Neuronal stem cell (in vitro differentiated cells): ENCODE data around the gene ADAM12.

Experiments used
- DNase-seq: peaks from one replicate; pipeline ENCODE4 v3.0.0-alpha.2; 2013; ENCODE audit warnings: low spot score
- H2AFZ ChIP-seq: one replicate; pipeline ENCODE4 v1.6.1; 2013; ENCODE audit warnings: mild to moderate bottlenecking, low read length, inconsistent platforms
- H2AK5ac ChIP-seq: 2 replicates; pipeline ENCODE4 v1.6.1; 2013; ENCODE audit warnings: low read depth, mild to moderate bottlenecking, inconsistent platforms, low read length, moderate library complexity, mixed read lengths
- H2BK120ac ChIP-seq: 2 replicates; pipeline ENCODE4 v1.6.1; 2013; ENCODE audit warnings: low read depth, mild to moderate bottlenecking, inconsistent platforms, low read length, moderate library complexity, mixed read lengths
- H2BK12ac ChIP-seq: one replicate; pipeline ENCODE4 v1.6.1; 2013; ENCODE audit warnings: low read length, inconsistent platforms
- H2BK15ac ChIP-seq: 2 replicates; pipeline ENCODE4 v1.6.1; 2013; ENCODE audit warnings: mild to moderate bottlenecking, low read length, inconsistent platforms, mixed read lengths
- H2BK5ac ChIP-seq: one replicate; pipeline ENCODE4 v1.6.1; 2013; ENCODE audit warnings: inconsistent platforms, mild to moderate bottlenecking, low read length, moderate library complexity
- H3K14ac ChIP-seq: one replicate; pipeline ENCODE4 v1.6.1; 2013; ENCODE audit warnings: low read length, inconsistent platforms
- H3K18ac ChIP-seq: 2 replicates; pipeline ENCODE4 v1.6.1; 2013; ENCODE audit warnings: low read length, inconsistent platforms
- H3K23ac ChIP-seq: 2 replicates; pipeline ENCODE4 v1.6.1; 2013; ENCODE audit warnings: low read depth, mild to moderate bottlenecking, mixed read lengths, low read length, inconsistent platforms; ENCODE audit not compliant: poor library complexity
- H3K27ac ChIP-seq: replicated peaks from 3 replicates; pipeline ENCODE4 v1.5.1; 2013; ENCODE audit warnings: low read length, inconsistent platforms
- H3K27me3 ChIP-seq, 3 experiments: 2 replicates each; pipeline ENCODE4 v1.6.1; 2013; ENCODE audit warnings: low read length in 3 of 3, mild to moderate bottlenecking in 2 of 3, inconsistent platforms in 1 of 3, low read depth in 1 of 3, mixed read lengths in 1 of 3, moderate library complexity in 1 of 3; ENCODE audit not compliant: control insufficient read depth in 3 of 3, insufficient read depth in 3 of 3
- H3K36me3 ChIP-seq, 2 donors: replicated peaks in 1 of 2; 2 replicates each; pipeline ENCODE4 v1.6.1; 2013; ENCODE audit warnings: low read length in 2 of 2; ENCODE audit not compliant: control insufficient read depth in 2 of 2, insufficient read depth in 2 of 2
- H3K4ac ChIP-seq: 2 replicates; pipeline ENCODE4 v1.6.1; 2013; ENCODE audit warnings: inconsistent platforms, mild to moderate bottlenecking, low read length, moderate library complexity
- H3K4me1 ChIP-seq, 2 donors: 1 replicate in 1 of 2; 2 replicates in 1 of 2; pipeline ENCODE4 v1.6.1; 2013; ENCODE audit warnings: low read length in 2 of 2, low read depth in 1 of 2; ENCODE audit not compliant: control insufficient read depth in 2 of 2, insufficient read depth in 1 of 2
- H3K4me2 ChIP-seq: one replicate; pipeline ENCODE4 v1.6.1; 2013; ENCODE audit warnings: mild to moderate bottlenecking, low read length, inconsistent platforms; ENCODE audit not compliant: insufficient read depth, poor library complexity, severe bottlenecking
- H3K4me3 ChIP-seq, 2 donors: 2 replicates each; pipeline ENCODE4 v1.5.1; 2013; ENCODE audit warnings: low read length in 2 of 2, mild to moderate bottlenecking in 2 of 2, inconsistent platforms in 1 of 2, moderate library complexity in 1 of 2
- H3K79me1 ChIP-seq: one replicate; pipeline ENCODE4 v1.6.1; 2013; ENCODE audit warnings: low read depth, mild to moderate bottlenecking, inconsistent platforms, low read length, moderate library complexity
- H3K9ac ChIP-seq: one replicate; pipeline ENCODE4 v1.6.1; 2013; ENCODE audit warnings: mild to moderate bottlenecking, low read depth, low read length, inconsistent platforms; ENCODE audit not compliant: poor library complexity
- H3K9me3 ChIP-seq, 2 donors: replicated peaks in 1 of 2; 2 replicates each; pipeline versions ENCODE3 to v1.6.1; 2013; ENCODE audit warnings: low read length in 2 of 2, mild to moderate bottlenecking in 2 of 2, inconsistent platforms in 1 of 2, low read depth in 1 of 2, mixed read lengths in 1 of 2, moderate library complexity in 1 of 2; ENCODE audit not compliant: control insufficient read depth in 2 of 2, insufficient read depth in 1 of 2
- H4K8ac ChIP-seq: one replicate; pipeline ENCODE4 v1.6.1; 2013; ENCODE audit warnings: low read depth, mild to moderate bottlenecking, inconsistent platforms, low read length, moderate library complexity
- H4K91ac ChIP-seq: one replicate; pipeline ENCODE4 v1.6.1; 2013; ENCODE audit warnings: low read length, low read depth, mild to moderate bottlenecking, inconsistent platforms; ENCODE audit not compliant: poor library complexity
- WGBS, 2 donors: extraction: QIAGEN DNeasy Blood & Tissue Kit; methylation state at CpG; one replicate each; pipeline ENCODE4 v1.1.7; 2013; ENCODE audit warnings: missing lambda C conversion rate in 2 of 2, mixed read lengths in 1 of 2; ENCODE audit not compliant: insufficient read length in 2 of 2, insufficient replicate concordance in 1 of 2; ENCODE audit errors: extremely low coverage in 2 of 2; 5-methylcytosine and 5-hydroxymethylcytosine counted together

Gene ADAM12

DNA sequence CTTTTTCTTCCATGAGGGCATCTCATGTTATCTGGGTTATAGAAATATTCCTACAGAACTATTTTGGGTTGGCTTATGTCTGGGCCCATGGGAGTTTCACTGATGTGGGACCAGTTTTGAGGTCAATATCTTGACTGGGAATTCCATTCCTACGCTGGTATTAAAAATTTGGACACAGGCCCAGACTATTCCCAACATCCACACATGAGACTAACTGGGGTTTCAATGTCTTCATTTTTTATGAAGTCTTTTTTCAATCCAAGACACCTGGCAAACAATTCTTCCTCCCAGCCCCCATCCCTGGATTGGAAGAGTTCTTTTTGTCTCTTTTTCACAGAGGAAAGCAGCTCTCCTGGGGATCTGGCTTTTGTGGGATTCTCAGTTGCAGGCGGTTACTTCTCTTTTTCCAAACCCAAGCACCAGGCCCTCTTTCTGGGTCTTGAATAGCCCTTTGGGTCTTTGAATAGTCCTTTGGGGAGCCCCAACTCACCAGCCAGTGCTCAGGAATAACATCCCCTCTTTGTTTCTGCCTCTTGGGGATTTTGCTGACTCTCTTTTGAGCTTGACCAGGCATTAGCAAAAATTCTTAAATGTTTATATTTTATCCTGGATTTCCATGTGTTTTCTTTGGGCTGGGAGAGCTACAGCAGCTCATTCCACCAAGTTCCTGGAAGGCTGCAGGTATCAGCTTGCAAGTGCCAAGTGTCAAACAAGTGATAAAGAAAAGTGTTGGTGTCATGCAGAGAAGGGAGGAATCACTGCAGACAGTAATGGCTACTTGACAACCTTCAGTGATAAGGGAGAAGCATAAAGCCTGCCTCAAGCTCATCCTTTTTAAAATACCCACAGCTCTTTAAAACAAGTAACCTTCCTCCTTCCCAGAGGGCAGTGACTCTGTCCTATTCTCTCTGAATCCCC lies 234.3 kb downstream of the ADAM12 start:
- Histone ChIP-seq H2BK5ac (no peak overlapping the region), H3K27ac (peak overlapping the region; percentile 89), H3K4me1 (peaks cover 21 to 46% of the 10 kb centered on the region in 2 donors), H3K18ac (no peak overlapping the region), H2AK5ac (no peak overlapping the region), H2BK15ac (no peak overlapping the region), H3K14ac (no peak overlapping the region), H3K4me2 (no peak overlapping the region), H3K4ac (no peak overlapping the region), H3K79me1 (no peaks in the 10 kb centered on the region), H3K4me3 (no peak overlapping the region), H3K27me3 (no peaks in the 10 kb centered on the region), H3K9me3 (peaks cover 2 to 11% of the 10 kb centered on the region in 2 donors), H2AFZ (peak overlapping the region; percentile 67), H3K36me3 (no peaks in the 10 kb centered on the region), H3K9ac (no peak overlapping the region), H2BK120ac (no peak overlapping the region), H4K91ac (no peak overlapping the region), H4K8ac (no peak overlapping the region), H3K23ac (no peak overlapping the region), H2BK12ac (no peak overlapping the region)
- no peak for DNase-seq
- WGBS, 2 donors, result no CpG with 5 or more reads among the region's 2 CpGs

GRCh38 chr10:126147866-126148587 lies 240.2 kb downstream of the ADAM12 start:
- Histone ChIP-seq H3K14ac (no peak overlapping the region), H2AK5ac (no peak overlapping the region), H3K27me3 (no peaks in the 10 kb centered on the region), H3K9me3 (peaks cover 11 to 20% of the 10 kb centered on the region in 2 donors), H3K23ac (no peak overlapping the region), H4K91ac (no peak overlapping the region), H3K4me3 (no peak overlapping the region), H2BK15ac (no peak overlapping the region), H3K9ac (no peak overlapping the region), H3K4me1 (peaks cover 11 to 17% of the 10 kb centered on the region in 2 donors), H3K27ac (peak overlapping the region; percentile 83), H3K18ac (peak overlapping the region; percentile 73), H2BK120ac (no peak overlapping the region), H3K36me3 (peaks cover 0 to 2% of the 10 kb centered on the region in 2 donors), H2BK5ac (no peak overlapping the region), H3K4ac (no peak overlapping the region), H3K79me1 (no peaks in the 10 kb centered on the region), H2BK12ac (no peak overlapping the region), H4K8ac (no peak overlapping the region), H2AFZ (peak overlapping the region; percentile 75), H3K4me2 (no peak overlapping the region)
- no CpG with 5 or more reads among the region's 7 CpGs for WGBS, 2 donors
- DNase-seq, result no peak

- H3K27ac ChIP-seq, result no peak overlapping the region
- H3K4ac ChIP-seq, result no peak overlapping the region
- DNase-seq, result no peak
- no peak overlapping the region for H3K23ac ChIP-seq
- peaks cover 11 to 24% of the 10 kb centered on the region in 2 donors for H3K9me3 ChIP-seq
- no peak overlapping the region for H4K91ac ChIP-seq
- no peak overlapping the region for H2AK5ac ChIP-seq
- no peak overlapping the region for H3K18ac ChIP-seq
- H2BK12ac ChIP-seq, result no peak overlapping the region
- H3K36me3 ChIP-seq, result peaks cover 0 to 4% of the 10 kb centered on the region in 2 donors
- no peak overlapping the region for H3K4me3 ChIP-seq
- no peak overlapping the region for H2AFZ ChIP-seq
- no CpG with 5 or more reads among the region's 6 CpGs for WGBS, 2 donors
- H2BK15ac ChIP-seq, result no peak overlapping the region
- H3K4me2 ChIP-seq, result no peak overlapping the region
- H3K9ac ChIP-seq, result no peak overlapping the region
- no peak overlapping the region for H2BK5ac ChIP-seq
- no peak overlapping the region for H2BK120ac ChIP-seq
- H3K27me3 ChIP-seq, result no peaks in the 10 kb centered on the region
- H4K8ac ChIP-seq, result no peak overlapping the region
- no peaks in the 10 kb centered on the region for H3K79me1 ChIP-seq
- no peak overlapping the region for H3K14ac ChIP-seq
- peaks cover 11 to 15% of the 10 kb centered on the region in 2 donors for H3K4me1 ChIP-seq
Measured at GRCh38 chr10:126146771-126147170, 241.5 kb downstream of the ADAM12 start.

- no peaks in the 10 kb centered on the region for H3K27me3 ChIP-seq
- no peak overlapping the region for H3K18ac ChIP-seq
- no peak overlapping the region for H2BK5ac ChIP-seq
- H2BK15ac ChIP-seq, result no peak overlapping the region
- H3K4me3 ChIP-seq, result no peak overlapping the region
- no peak overlapping the region for H3K4me2 ChIP-seq
- no peak overlapping the region for H3K4ac ChIP-seq
- no peak overlapping the region for H4K91ac ChIP-seq
- H3K23ac ChIP-seq, result no peak overlapping the region
- no peak overlapping the region for H2AK5ac ChIP-seq
- peaks cover 0 to 4% of the 10 kb centered on the region in 2 donors for H3K36me3 ChIP-seq
- H3K27ac ChIP-seq, result no peak overlapping the region
- H3K9me3 ChIP-seq, result peaks cover 0 to 22% of the 10 kb centered on the region in 2 donors
- no peak overlapping the region for H2AFZ ChIP-seq
- no peak for DNase-seq
- no peak overlapping the region for H2BK120ac ChIP-seq
- H3K79me1 ChIP-seq, result no peaks in the 10 kb centered on the region
- peaks cover 3 to 5% of the 10 kb centered on the region in 2 donors for H3K4me1 ChIP-seq
- H3K9ac ChIP-seq, result no peak overlapping the region
- no peak overlapping the region for H3K14ac ChIP-seq
- no CpG with 5 or more reads among the region's 2 CpGs for WGBS, 2 donors
- H4K8ac ChIP-seq, result no peak overlapping the region
- H2BK12ac ChIP-seq, result no peak overlapping the region
Measured at GRCh38 chr10:126143117-126143516, 245.2 kb downstream of the ADAM12 start.
